ENCODE measurements around the gene MAN1A1. TPM values are rescaled to one million over a fixed set of nuclear protein-coding genes. Genes with fewer than 3 reads are reported as not detected.

The MAN1A1 gene
- total and polyA plus RNA-seq, 2 experiments from 2014 or later: 2.0 to 8.7 TPM

GRCh38 chr6:119274197-119274595 lies 75.4 kb downstream of the MAN1A1 start (continued):
- TF ChIP-seq REST (IDR thresholded peaks at IDR 0.05; ENCODE audit: unreplicated experiment) (no peak), EZH2 (IDR thresholded peaks at IDR 0.05; ENCODE audit: low read depth, unreplicated experiment) (no peak), JUNB (IDR thresholded peaks at IDR 0.05; ENCODE audit: unreplicated experiment) (no peak), ZNF331 (CRISPR knock-in tag; IDR thresholded peaks at IDR 0.05; ENCODE audit: low read depth) (no peak), CREB1 (CRISPR knock-in tag; IDR thresholded peaks at IDR 0.05; ENCODE audit: low read depth) (no peak), ETS1 (IDR thresholded peaks at IDR 0.05) (no peak), ZNF114 (CRISPR knock-in tag; IDR thresholded peaks at IDR 0.05) (no peak)

GRCh38 chr6:119273272-119274196 lies 76.0 kb downstream of the MAN1A1 start:
- Histone ChIP-seq H3K4me1 (ENCODE audit: insufficient read depth) (no peaks in the 10 kb centered on the region), H3K79me2 (replicated peaks; ENCODE audit: insufficient read depth) (no peaks in the 10 kb centered on the region), H3K4me3 (no peak overlapping the region), H3K27ac (ENCODE audit: low read depth) (no peak overlapping the region), H3K27me3 (ENCODE audit: insufficient read depth) (no peaks in the 10 kb centered on the region), H4K20me1 (replicated peaks; ENCODE audit: insufficient read depth) (no peaks in the 10 kb centered on the region), H2AFZ (no peak overlapping the region), H3K4me2 (no peak overlapping the region), H3K36me3 (ENCODE audit: insufficient read depth) (no peaks in the 10 kb centered on the region), H3F3A (replicated peaks; ENCODE audit: low read depth) (no peaks in the 10 kb centered on the region), H3K9me2 (ENCODE audit: insufficient read depth) (no peaks in the 10 kb centered on the region)
- H3K27me3 Mint-ChIP-seq (ENCODE audit: insufficient read depth, low read depth, poor library complexity): no peaks in the 10 kb centered on the region
- DNase-seq (ENCODE audit: low spot score) (no peak), ATAC-seq (no peak)
- H3K4me1 Mint-ChIP-seq: no peaks in the 10 kb centered on the region
- H3K27ac Mint-ChIP-seq: no peak overlapping the region
- H3K4me3 Mint-ChIP-seq: no peak overlapping the region
- H3K36me3 Mint-ChIP-seq (ENCODE audit: low read depth): peaks cover 13% of the 10 kb centered on the region; the same call in 2 of the 3 replicates
- TF ChIP-seq NANOG (IDR thresholded peaks at IDR 0.05; ENCODE audit: borderline replicate concordance) (no peak), ZNF114 (CRISPR knock-in tag; IDR thresholded peaks at IDR 0.05) (no peak)
- peaks cover 7% of the 10 kb centered on the region for H3K9me3 Mint-ChIP-seq
